ENCODE results near the gene PDAP1.
"Not testable (repeated sequence)": the region's sequence is repeated elsewhere in the genome, so short reads cannot be mapped to it uniquely, and the experiment has no call there.

The PDAP1 gene, protein sequence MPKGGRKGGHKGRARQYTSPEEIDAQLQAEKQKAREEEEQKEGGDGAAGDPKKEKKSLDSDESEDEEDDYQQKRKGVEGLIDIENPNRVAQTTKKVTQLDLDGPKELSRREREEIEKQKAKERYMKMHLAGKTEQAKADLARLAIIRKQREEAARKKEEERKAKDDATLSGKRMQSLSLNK

DNA sequence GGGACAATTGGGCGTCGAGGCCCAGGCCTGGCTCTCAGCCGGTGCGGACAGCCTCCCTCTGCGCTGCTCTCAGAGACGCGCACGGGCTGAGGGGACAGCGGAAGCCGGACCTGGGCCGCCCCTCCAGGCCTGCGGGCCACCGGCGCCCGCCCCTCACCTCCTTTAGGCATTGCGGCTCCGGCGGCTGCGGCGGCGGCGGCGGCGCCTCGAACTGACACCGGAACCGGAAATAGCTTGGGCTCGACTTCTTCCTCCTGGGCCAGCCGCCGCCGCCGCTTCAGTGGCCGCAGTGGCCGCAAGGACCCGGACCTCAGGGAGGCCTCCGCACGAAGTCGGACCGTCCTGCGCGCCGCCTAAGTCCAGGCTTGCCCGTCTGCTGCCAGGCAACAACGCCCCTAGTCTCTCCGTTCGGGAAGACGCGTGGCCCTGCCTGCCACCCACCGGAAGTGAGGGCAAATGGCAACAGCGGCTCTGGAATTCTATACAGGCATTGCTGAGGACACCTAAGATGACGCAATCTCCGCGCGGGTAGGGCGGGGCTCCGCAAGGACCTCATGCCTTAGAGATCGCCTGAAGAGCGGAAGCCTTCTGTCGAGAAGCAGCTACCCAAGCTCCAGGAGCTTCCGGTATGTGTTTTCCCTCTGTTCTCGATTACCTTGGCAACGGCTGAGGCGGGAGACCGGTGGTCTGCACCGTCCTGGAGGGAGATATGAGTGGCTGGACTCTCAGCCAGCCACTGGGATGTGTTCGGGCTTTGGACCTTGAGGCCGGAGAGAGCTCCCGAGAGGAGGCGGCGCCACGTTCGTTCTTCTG lies at the start of gene PDAP1, which contains the start of gene BUD31:
Gene PDAP1, minus strand, starts transcription at position 219 of the 813 bp plus-strand sequence. Its CDS starts 49 bp downstream, at position 170.
Gene BUD31, plus strand, starts transcription at position 591 of the 813 bp plus-strand sequence. CDS start 2,124 bp downstream, outside the sequence.
- DNase-seq, result peak; percentile 90

DNA sequence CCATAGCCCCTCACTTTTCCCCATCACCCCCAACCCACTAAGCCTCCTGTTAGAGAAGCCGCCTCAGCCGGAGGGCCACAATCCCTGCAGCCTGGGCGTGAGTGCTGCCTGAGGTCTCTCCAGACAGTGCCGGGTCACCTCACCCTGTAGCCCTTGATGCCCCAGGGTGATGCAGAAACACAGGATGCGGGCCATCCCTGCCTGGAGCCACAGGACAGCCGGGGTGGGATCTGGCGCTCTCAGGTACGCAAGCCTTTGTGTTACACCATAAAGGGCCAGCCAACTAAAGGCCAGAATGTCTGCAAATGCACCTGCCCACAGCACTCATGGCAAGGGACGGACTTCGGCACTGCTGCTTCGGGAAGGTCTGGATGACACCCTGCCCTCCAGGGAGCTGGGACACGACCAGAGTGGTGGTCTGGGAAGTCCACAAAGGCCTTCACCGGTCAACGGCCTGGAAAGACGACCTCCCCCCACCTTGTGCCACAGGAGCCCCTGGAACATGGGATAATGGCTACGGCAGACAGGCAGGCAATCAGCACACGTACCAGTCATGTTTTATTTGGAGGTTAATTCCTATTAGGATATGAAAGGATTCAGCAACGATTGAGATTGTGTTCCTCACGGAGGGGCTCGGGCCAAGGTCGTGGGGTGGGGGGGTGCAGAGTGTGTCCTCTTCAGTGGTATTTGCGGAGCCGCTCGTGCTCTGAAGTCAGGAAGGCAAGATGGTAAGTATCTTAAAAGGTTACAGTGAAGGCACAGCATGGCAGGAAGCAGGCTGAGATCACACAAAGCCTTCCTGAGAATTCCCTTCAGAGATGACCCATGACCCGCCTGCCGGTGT lies 49.5 kb upstream of the PDAP1 start:
- DNase-seq, result no peak

DNA sequence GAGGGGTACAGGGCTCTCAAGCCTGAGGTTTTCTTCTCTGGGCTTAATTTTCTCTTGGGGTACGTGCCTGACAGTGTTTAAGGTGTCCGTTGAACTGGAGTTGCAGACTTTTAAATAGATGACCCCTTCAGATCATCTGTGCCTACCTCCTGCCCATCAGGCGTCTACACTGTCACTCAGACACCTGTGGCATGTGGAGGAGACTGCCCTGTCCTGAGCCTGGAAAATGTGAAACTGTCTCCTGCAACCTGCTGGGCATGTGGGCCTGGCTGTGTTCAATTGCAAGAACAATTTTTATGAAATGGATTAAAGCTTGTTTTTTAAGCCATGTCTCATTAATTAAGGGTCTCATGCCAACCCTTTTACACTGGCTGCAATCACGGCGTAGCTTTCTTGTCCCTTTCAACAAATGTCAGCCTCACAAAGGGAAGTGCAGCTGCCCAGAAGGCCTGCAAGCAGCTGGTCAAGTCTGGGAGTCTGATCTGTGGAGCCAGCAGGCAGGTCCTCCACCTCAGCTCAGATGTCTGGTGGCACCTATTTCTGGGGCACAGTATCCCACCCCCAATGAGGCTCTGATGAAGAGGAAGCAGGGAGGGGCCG lies 48.8 kb upstream of the PDAP1 start:
- no peak for DNase-seq

DNA sequence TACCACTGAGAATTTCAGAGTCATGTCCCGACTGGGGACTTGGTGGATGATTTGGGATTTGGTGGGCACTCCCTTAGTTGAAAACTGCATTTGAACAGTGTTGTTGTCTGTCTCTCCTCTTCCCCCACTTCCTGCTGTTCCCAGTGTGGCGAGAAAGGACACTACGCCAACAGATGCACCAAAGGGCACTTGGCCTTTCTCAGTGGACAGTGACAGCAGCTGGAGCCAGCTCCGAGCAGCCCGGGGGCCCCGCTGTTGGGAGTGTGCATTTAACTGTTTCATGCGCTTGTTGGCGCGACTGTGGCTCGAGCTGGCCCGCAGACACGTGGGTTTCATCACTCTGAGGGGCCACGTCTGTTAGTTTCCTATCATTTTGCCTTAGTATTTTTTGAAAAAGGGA lies 47.9 kb upstream of the PDAP1 start:
- DNase-seq, result no peak

DNA sequence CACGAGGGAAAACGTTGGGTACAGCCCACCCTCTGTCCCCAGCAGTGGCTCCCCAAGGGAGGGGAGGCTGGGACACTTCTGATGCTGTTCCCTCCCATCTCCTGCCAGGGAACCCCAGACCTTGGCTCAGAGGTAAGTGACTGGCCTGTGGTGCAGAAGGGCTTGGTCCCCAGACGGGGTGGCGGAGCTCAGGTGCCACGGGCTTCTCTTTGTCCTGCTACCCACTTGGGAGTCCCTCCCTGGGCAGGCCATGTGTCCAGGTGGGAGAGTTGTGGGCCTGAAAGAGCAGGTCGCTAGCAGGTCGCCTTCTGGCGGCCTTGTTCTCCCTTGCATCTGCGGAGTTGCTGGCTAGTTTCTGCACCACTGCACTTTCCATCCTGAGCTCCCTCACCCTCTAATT lies 47.5 kb upstream of the PDAP1 start:
- DNase-seq, result no peak

DNA sequence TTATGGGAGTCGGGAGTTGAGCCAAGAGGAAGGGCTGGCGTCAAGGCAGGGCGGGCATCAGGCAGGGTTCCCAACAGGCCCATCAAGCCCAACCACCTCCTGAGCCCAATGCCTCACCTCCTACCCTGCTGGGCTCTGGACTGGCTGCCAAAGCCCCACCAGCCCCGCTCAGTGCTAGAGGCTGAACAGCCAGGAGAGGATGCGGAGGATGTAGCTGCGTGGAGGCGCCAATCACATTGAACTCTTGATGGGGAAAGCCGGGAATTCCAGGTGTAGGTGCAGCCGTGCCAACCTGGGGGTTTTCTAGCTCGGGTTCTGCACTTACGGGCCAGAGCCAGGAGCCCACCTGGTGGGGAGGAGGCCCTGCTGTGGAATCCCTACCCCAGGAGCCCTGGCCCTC lies 44.7 kb upstream of the PDAP1 start:
- no peak for DNase-seq

DNA sequence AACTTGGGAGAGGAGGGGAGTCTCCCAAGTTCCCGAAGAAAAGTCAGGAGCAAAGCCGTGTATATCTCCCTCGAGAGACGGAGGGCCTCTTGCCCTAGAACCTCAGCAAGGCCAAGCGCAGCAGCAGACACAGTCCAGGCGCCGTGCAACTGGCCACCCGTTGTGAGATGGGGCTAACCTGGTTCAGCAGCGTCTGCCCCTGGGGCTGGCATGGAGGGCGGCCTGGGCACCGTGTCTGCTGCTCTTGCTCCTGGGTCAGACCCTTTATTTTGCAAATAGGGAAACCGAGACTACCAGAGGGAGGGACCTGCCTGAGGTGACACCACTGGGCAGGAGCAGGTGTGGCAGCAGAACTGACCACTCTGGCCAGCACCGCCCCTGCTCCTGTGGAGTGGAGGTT lies 44.1 kb upstream of the PDAP1 start:
- DNase-seq, result no peak

DNA sequence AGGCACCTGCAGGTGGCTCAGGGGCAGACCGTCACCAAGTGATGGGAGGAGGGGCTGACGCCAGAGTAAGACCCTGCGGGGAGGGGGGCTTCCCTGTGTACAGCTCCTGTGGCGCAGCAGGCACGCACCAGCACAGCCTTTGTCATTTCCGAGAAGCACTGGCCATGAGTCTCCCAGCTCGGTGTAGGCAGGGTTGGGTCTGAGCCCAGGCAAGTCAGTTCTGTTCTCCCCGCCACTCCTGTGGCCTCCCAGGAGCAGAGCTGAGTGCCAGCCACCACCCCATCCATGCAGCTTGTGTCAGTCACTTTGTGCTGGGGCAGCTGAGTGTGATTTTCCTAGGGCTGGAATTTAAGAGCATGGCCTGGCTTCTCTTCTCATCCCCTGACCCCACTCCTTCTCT lies 43.5 kb upstream of the PDAP1 start:
- no peak for DNase-seq

DNA sequence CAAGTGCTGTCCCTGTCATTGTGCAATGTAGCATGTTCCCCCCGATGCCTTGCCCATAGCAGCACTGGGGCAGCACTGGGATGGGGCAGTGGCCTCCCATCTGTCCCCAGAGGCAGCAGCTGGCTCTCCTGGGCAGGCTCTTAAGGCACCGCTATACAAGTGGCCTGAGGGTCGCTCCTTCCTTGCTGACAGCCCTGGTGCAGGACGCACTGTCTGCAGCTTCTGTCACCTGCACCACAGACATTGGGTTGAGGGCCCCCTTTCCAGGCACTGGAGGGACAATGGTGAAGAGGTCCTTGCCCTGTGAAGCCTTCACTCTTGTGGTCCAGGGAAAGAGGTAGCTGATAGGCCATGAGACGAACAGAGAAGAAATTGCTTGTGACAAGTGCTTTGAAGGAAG lies 40.9 kb upstream of the PDAP1 start:
- no peak for DNase-seq

DNA sequence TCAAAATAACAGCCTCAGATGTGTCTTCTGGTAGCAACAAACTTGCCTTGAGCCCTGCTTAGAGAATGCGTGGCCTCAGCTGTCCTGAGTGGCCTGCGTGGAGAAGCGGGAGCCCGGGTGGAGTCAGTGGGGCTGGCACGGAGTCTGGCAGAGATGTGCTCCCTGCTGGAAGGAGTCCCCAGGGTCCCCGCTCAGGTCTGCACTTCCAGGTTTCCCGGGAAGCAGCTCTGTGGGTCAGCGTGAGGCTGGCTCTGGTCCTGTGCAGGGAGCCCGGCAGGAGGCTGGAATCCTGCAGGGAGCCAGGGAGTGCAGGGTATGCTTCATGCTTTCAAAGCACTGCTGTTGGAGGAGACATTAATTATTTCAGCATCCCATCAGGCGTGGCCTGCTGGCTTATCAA lies 40.5 kb upstream of the PDAP1 start:
- no peak for DNase-seq

DNA sequence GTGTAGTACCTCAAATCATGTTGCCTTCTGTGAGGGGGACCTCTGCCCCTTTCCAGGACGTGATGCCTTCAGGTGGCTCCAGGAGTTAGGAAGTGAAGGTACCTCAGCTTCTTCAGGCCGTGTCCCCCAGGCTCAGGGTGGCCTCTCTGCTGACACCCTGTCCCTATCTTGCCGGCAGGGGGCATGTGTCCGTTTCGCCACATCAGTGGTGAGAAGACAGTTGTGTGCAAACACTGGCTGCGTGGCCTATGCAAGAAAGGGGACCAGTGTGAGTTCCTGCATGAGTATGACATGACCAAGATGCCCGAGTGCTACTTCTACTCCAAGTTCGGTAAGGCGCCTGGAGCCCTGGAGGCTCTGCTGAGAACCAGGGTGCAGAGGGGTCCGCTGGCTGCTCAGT lies 39.5 kb upstream of the PDAP1 start:
- no peak for DNase-seq

DNA sequence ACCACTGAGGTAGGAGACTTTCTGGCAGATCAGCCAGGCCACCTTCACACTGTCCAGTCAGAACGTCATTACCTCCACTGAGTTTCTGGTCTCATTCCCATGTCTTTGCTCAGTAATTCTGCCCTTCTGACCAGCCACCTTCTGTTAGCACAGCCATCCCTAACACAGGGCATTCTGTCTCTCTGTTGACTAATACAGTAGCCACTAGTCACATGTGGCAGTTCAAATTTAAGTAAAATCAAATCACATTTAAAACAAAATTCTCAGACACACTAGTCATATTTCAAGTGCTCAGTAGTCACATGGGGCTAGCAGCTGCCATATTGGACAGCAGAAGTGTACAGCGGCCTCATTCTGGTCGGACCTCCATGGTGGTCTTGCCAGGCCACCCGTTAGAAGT lies 37.7 kb upstream of the PDAP1 start:
- DNase-seq, result no peak

DNA sequence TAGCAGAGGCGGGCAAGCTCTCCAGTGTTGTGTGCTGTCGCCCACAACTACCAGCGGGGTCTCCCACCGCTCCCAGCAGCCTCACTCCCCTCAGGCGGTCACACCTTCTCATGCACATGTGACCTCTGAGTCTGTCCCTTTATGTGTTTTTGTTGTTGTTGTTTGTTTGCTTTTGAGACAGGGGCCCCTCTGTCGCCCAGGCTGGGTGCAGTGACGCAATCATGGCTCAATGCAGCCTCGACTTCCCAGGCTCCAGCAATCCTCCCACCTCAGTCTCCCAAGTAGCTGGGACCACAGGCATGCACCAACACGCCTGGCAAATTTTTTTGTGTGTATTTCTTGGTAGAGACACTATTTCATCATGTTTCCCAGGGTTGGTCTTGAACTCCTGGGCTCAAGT lies 31.8 kb upstream of the PDAP1 start:
- DNase-seq, result no peak

DNA sequence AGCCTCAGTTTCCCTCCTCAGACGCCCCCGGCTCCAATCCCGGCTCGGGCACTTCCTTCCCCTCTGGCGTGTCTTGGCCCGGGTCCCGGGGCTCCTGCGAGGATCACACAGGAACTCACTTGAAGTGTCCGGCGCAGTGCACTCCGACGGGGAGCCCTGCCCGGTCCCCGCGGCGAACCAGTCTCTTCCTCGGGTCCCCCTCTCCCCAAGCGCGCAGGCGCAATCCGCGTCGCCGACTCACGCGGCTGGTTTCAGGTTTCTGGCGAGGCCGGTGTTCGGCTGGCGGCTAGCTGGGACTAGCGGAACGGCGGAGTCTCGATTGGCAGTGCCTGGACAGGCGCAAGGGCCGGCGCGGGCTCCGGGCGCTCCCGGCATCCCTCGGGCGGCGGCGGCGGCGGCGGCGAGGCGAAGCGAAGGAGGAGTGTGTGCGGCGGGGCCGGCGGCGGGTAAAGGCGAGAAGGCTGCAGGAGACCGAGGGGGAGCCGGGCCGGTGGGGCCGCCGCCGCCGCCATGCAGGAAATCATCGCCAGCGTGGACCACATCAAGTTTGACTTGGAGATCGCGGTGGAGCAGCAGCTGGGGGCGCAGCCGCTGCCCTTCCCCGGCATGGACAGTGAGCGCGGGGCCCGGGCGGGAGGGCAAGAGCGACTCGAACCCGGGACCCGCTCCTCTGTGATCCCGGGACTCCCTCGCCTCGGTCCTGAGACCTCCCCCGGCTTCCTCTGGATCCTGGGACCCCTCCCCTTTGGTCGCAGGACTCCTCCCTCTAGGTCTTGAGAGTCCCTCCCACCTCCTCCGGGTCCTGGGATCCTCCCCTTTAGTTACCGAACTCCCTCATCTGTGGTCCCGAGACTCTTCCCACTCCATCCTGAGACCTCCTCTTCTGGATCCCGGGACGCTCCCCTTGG lies 30.4 kb upstream of the PDAP1 start, which contains the start of the genes CPSF4 and PTCD1:
Gene CPSF4, plus strand, starts transcription at position 371 of the 908 bp plus-strand sequence. Its CDS starts 140 bp downstream, at position 511.
Gene PTCD1, minus strand, starts transcription at position 226 of the 908 bp plus-strand sequence. CDS start 3,556 bp downstream, outside the sequence.
- DNase-seq, result peak; percentile 91

DNA sequence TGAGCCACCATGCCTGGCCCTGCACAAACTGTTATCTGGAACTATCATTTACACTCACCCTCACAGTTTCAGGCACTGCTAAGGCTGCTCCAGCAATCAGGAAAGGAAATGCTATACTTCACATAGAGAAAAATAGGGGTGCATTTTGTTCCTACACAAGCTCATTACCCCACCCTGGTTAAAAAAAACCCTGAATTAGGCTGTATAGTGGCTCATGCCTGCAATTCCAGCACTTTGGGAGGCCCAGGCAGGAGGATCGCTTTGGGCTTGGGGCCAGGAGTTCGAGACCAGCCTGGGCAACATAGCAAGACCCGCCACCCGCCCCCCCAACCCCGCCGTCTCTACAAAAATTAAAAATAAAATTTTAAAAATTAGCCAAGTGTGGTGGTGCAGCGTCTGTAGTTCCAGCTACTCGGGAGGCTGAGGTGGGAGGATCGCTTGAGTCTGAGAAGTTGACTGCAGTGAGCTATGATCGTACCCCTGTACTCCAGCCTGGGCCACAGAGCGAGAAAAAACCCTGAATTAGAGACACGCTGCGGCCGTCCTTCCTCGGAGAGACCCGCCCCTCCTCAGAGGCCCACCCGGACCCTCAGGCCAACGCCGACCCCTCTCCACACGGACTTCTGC lies 29.7 kb upstream of the PDAP1 start:
- DNase-seq, result no peak

DNA sequence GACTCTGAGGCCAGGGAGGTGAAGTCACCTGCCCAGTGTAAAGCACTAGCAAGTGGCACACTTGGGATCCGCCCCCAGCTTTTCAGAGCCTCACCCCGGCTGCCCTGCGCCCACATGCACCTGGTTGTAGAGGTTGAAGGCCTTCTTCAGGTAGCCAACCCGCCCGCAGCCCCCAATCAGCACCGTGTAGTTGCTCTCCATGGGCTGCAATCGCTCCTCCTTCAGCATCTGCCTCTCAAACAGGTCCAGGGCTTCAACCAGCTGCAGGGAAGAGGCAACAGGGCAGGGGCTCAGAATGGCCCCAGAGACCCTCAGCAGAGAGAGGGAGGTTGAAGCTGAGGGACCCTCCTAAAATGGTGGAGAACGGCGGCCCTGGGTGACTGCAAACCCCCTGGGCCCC lies 24.8 kb upstream of the PDAP1 start:
- no peak for DNase-seq

DNA sequence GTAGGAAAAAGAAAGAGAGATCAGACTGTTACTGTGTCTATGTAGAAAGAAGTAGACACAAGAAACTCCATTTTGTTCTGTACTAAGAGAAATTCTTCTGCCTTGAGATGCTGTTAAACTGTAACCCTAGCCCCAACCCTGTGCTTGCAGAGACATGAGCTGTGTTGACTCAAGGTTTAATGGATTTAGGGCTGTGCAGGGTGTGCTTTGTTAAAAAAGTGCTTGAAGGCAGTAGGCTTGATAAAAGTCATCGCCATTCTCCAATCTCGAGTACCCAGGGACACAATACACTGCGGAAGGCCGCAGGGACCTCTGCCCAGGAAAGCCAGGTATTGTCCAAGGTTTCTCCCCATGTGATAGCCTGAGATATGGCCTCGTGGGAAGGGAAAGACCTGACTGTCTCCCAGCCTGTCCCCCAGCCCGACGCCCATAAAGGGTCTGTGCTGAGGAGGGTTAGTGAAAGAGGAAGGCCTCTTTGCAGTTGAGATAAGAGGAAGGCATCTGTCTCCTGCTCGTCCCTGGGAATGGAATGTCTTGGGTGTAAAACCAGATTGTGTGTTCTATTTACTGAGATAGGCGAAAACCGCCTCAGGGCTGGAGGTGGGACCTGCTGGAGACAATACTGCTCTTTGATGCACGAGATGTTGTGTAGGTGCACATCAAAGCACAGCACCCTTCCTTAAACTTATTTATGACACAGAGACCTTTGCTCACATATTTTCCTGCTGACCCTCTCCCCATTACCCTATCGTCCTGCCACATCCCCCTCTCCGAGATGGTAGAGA lies 23.6 kb upstream of the PDAP1 start:
- DNase-seq, result not testable (repeated sequence)

DNA sequence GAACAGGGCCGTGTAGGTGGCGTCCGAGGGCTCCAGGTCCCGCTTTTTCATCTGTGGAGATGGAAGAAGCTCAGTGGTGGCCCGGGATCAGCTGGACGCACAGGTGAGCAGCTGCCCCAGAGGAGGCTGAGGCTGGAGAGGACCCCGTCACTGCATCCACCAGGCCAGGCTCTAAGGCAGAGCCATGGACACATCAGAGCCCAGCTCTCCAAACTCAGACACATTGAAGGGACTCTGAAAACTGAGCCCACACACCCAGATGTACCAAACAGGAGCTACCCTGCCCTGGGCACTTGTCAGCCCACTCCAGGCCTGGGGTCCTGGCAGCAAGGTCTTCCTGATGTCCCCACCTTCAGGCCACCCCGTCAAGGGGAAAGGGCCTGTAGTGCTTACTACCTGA lies 21.4 kb upstream of the PDAP1 start:
- no peak for DNase-seq

DNA sequence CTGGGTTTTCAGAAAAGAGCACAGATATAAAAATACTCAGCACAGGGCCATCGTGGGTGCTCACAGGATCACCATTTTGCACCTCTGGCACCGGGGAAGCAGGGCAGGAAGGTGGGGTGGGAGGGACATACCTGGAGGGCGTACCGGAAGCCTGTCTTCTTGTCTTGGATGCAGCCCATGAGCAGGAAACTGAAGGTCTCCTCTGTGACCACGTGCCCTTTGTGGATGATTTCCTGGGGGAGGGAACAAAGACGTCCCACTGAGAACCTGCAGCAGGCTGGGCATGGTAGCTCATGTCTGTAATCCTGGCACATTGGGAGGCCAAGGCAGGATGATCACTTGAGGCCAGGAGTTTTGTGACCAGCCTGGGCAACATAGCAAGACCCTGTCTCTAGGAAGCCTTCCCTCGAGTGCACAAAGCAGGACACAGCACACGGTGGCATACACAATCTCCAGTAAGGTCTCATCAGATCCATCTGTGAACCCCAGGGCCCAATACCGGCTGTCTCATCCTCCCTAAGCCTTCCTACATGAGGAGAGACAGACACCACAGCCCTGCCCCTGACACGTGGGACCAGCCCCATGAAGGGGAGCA lies 20.7 kb upstream of the PDAP1 start:
- DNase-seq, result no peak
